AG04450 (cell line): ENCODE results near the gene ZNF385C. TPM values are rescaled to one million over a fixed set of nuclear protein-coding genes. Genes with fewer than 3 reads are reported as not detected.

Source experiments
- CTCF ChIA-PET: fragments of 300-600, 350-600 bp; formaldehyde crosslinking; extraction: SDS; loops from one replicate; lab custom pipeline; 2022; ENCODE audit warnings: antibody characterized with exemption, inconsistent platforms; lab: Charles Lee
- POLR2A ChIA-PET: fragments of 350-600 bp; formaldehyde crosslinking; extraction: SDS; loops from one replicate; lab custom pipeline; 2021; ENCODE audit warnings: antibody characterized with exemption, inconsistent platforms; lab: Yijun Ruan, JAX
- DNase-seq: peaks from one replicate; pipeline ENCODE4 v3.0.0-alpha.2; 2011; ENCODE audit warnings: low read depth, low spot score
- H3K27ac ChIP-seq: one replicate; pipeline ENCODE4 v1.5.1; 2012; ENCODE audit warnings: low read depth, low read length, control low read depth
- H3K27me3 ChIP-seq: one replicate; pipeline ENCODE4 v1.6.0; 2012; ENCODE audit warnings: low read length; ENCODE audit not compliant: control insufficient read depth, insufficient read depth
- H3K4me3 ChIP-seq: 2 replicates; pipeline ENCODE4 v1.5.1; 2011; ENCODE audit warnings: mild to moderate bottlenecking, low read depth, low read length, control low read depth
- H3K9me3 ChIP-seq: 2 replicates; pipeline ENCODE4 v1.5.1; 2012; ENCODE audit warnings: low read length; ENCODE audit not compliant: control insufficient read depth, insufficient read depth
- CTCF ChIP-seq: IDR thresholded peaks from 2 replicates; pipeline ENCODE4 v1.5.1; 2011; ENCODE audit warnings: low read depth, low read length, control low read depth, inconsistent platforms
- polyA plus RNA-seq: library from polyadenylated mRNA; depleted of rRNA; stranded (reverse); fragments of >200 nt; gene quantifications from 2 replicates; pipeline ENCODE4 v1.2.3, GENCODE V29; 2011

The ZNF385C gene
- polyA plus RNA-seq, 1 experiment = not detected

GRCh38 chr17:41989702-41990419 lies 108.4 kb downstream of the ZNF385C start:
- Histone ChIP-seq H3K27ac (no peak overlapping the region), H3K27me3 (no peaks in the 10 kb centered on the region), H3K4me3 (no peak overlapping the region), H3K9me3 (no peaks in the 10 kb centered on the region)
- no peak for DNase-seq
- TF ChIP-seq CTCF = no peak
- CTCF ChIA-PET = interaction anchor here (1.5 kb wide), 1 partner anchor 30 kb away, joined by 7 read pairs; the partner anchor contains the start of gene NKIRAS2
- POLR2A ChIA-PET = no interaction called here

- Histone ChIP-seq H3K9me3 (no peaks in the 10 kb centered on the region), H3K27me3 (no peaks in the 10 kb centered on the region), H3K4me3 (no peak overlapping the region), H3K27ac (no peak overlapping the region)
- POLR2A ChIA-PET = no interaction called here
- CTCF ChIA-PET = no interaction called here
- no peak for TF ChIP-seq CTCF
- no peak for DNase-seq
Measured at GRCh38 chr17:41988418-41988817, 109.9 kb downstream of the ZNF385C start.

- Histone ChIP-seq H3K4me3 (no peak overlapping the region), H3K27ac (no peak overlapping the region), H3K9me3 (no peaks in the 10 kb centered on the region), H3K27me3 (no peaks in the 10 kb centered on the region)
- DNase-seq = no peak
- ChIA-PET POLR2A (interaction anchor here (0.6 kb wide), 1 partner anchor 21 kb away, joined by 9 read pairs; no protein-coding TSS in a partner anchor), CTCF (interaction anchor here (0.6 kb wide), 1 partner anchor 651 kb away, joined by 4 read pairs; no protein-coding TSS in a partner anchor)
- TF ChIP-seq CTCF = no peak
Measured at GRCh38 chr17:41987642-41988041, 110.6 kb downstream of the ZNF385C start.

- TF ChIP-seq CTCF = no peak
- H3K4me3 ChIP-seq = no peak overlapping the region
- no peaks in the 10 kb centered on the region for H3K9me3 ChIP-seq
- H3K27me3 ChIP-seq = no peaks in the 10 kb centered on the region
- no peak for DNase-seq
- ChIA-PET POLR2A (interaction anchor here (0.6 to 0.7 kb wide), 2 partner anchors 11 to 67 kb away, joined by 3 to 5 read pairs; no protein-coding TSS in a partner anchor), CTCF (no interaction called here)
- no peak overlapping the region for H3K27ac ChIP-seq
Measured at GRCh38 chr17:41986634-41987033, 111.6 kb downstream of the ZNF385C start.

GRCh38 chr17:41985919-41986318 lies 112.4 kb downstream of the ZNF385C start:
- CTCF ChIA-PET = interaction anchor here (1.0 kb wide), 1 partner anchor 23 kb away, joined by 3 read pairs; no protein-coding TSS in a partner anchor
- H3K27ac ChIP-seq = no peak overlapping the region
- TF ChIP-seq CTCF = no peak
- no peaks in the 10 kb centered on the region for H3K27me3 ChIP-seq
- H3K9me3 ChIP-seq = no peaks in the 10 kb centered on the region
- H3K4me3 ChIP-seq = no peak overlapping the region
- POLR2A ChIA-PET = no interaction called here
- DNase-seq = no peak
